Adrenal gland (tissue), 5 donors: ENCODE data around the gene RWDD4.

Source experiments
- CTCF ChIP-seq, 6 experiments: fragments of 450-650 bp in 4 of 6; fragments of 200-600 bp in 2 of 6; sonication (generic) in 1 of 6; IDR thresholded peaks; 1 replicate in 5 of 6; 2 replicates in 1 of 6; pipeline versions ENCODE4 v1.5.1 to v1.8.0; 2016 to 2021; ENCODE audit warnings: antibody characterized with exemption in 6 of 6, mild to moderate bottlenecking in 2 of 6, moderate library complexity in 1 of 6
- POLR2A ChIP-seq, 2 donors: fragments of 450-650 bp; IDR thresholded peaks; one replicate each; pipeline ENCODE4 v1.6.1; 2017; ENCODE audit warnings: antibody characterized with exemption in 2 of 2, mild to moderate bottlenecking in 2 of 2, moderate library complexity in 1 of 2
- donor health status: DM: no; HTN: no; CAD: no.

GRCh38 chr4:183610033-183610432 lies 49.0 kb downstream of the RWDD4 start:
- TF ChIP-seq POLR2A (IDR thresholded peaks at IDR 0.05), result no peak
- no peak for TF ChIP-seq CTCF (IDR thresholded peaks at IDR 0.05)
